Activated CD4-positive, alpha-beta T cell treated with anti-CD3 and anti-CD28 coated beads for 36 hours (primary cell): ENCODE measurements around the gene GRID1. TPM values are rescaled to one million over a fixed set of nuclear protein-coding genes. Genes with fewer than 3 reads are reported as not detected.
"Not testable (repeated sequence)": the region's sequence is repeated elsewhere in the genome, so short reads cannot be mapped to it uniquely, and the experiment has no call there.

ENCODE experiments used
- ATAC-seq: fragments of 200-7000 bp; cut with Tn5 transposase; one replicate; pipeline ENCODE4 v1.10.0; 2021; ENCODE audit warnings: mild to moderate bottlenecking, moderate library complexity
- CTCF ChIA-PET: fragments of 350-600 bp; sonication (Branson Sonifier 250); formaldehyde crosslinking; loops from one replicate; lab custom pipeline; 2021; ENCODE audit warnings: antibody characterized with exemption; lab: Charles Lee
- POLR2A ChIA-PET: fragments of 350-600 bp; sonication (Branson Sonifier 250); formaldehyde crosslinking; loops from one replicate; lab custom pipeline; 2021; ENCODE audit warnings: antibody characterized with exemption, inconsistent platforms; lab: Charles Lee
- DNase-seq: peaks from one replicate; pipeline ENCODE4 v3.0.0-alpha.2; 2020
- H3K27ac Mint-ChIP-seq: one replicate; pipeline ENCODE4 v1.8.0; 2021; ENCODE audit warnings: mixed read lengths
- H3K27me3 Mint-ChIP-seq: one replicate; pipeline ENCODE4 v1.8.0; 2021; ENCODE audit warnings: mixed read lengths
- H3K36me3 Mint-ChIP-seq: one replicate; pipeline ENCODE4 v1.8.0; 2021; ENCODE audit warnings: low read depth, mixed read lengths
- H3K4me1 Mint-ChIP-seq: one replicate; pipeline ENCODE4 v1.8.0; 2021; ENCODE audit warnings: mixed read lengths
- H3K4me3 Mint-ChIP-seq: one replicate; pipeline ENCODE4 v1.8.0; 2021; ENCODE audit warnings: mild to moderate bottlenecking, moderate library complexity, mixed read lengths
- H3K9me3 Mint-ChIP-seq: one replicate; pipeline ENCODE4 v1.8.0; 2021; ENCODE audit warnings: low read depth, mixed read lengths
- intact Hi-C, 2 experiments: fragments of 100-400 bp; cut with DNase I in 1 of 2; cut with micrococcal nuclease in 1 of 2; formaldehyde crosslinking; loops; one replicate each; pipeline versions ENCODE4 v1.14.2 to v1.15.1; 2022 to 2024; cut with DNase I, micrococcal nuclease
- total RNA-seq, 2 experiments: library from RNA; stranded (reverse); gene quantifications; one replicate each; pipeline ENCODE4 v1.2.3, GENCODE V29; 2021

GRID1 gene
- total RNA-seq, 2 experiments from 2014 or later = not detected

DNA sequence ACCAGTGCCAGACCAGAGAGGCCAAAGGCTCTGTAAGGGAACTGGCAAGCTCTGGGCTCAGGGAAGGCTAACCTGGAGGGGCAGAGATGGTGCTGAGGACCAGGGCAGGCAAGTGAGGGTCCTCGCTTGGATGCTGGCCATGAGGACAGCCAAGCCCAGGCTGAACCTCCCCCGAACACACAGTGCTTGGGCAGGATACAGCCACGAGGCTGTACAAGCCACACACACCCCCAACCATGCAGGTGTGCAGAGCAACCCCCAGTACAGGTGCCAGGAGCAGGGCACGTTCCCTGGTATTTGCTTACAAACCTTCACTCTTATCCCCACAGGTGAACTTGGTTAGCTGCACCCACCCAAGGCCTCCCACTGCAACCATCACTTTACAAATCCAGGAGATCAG is 185.7 kb downstream of the GRID1 start:
- Mint-ChIP-seq H3K4me1 (no peaks in the 10 kb centered on the region), H3K9me3 (no peaks in the 10 kb centered on the region), H3K27me3 (no peaks in the 10 kb centered on the region), H3K4me3 (no peak overlapping the region), H3K36me3 (no peaks in the 10 kb centered on the region), H3K27ac (no peak overlapping the region)
- CTCF ChIA-PET = no interaction called here
- no peak for ATAC-seq
- POLR2A ChIA-PET = no interaction called here
- no peak for DNase-seq
- intact Hi-C loops = no loop called here

DNA sequence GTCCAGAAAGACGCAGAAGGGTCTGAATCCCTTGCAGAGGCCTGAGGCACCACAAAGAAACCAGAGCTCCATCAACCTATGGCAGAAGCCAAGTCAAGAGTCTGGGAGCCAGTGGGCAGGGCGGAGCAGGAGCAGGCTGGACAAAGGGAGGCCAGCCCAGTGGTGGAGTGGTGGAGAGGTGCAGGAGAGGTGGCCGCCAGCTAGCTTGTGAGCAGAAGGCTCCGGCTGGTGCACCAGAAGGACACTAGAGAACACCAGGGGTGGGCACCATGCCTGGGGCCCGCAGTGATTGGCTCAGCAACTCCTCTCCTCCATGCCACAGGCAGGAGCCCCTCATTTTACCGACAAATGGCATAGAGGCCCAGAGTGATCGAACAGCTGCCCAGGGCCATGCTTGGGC is 186.6 kb downstream of the GRID1 start:
- intact Hi-C loops = no loop called here
- no peak for ATAC-seq
- DNase-seq = no peak
- no peak overlapping the region for H3K27ac Mint-ChIP-seq
- no peak overlapping the region for H3K4me3 Mint-ChIP-seq
- H3K9me3 Mint-ChIP-seq = no peaks in the 10 kb centered on the region
- ChIA-PET CTCF (no interaction called here), POLR2A (no interaction called here)
- H3K27me3 Mint-ChIP-seq = no peaks in the 10 kb centered on the region
- H3K36me3 Mint-ChIP-seq = no peaks in the 10 kb centered on the region
- H3K4me1 Mint-ChIP-seq = no peaks in the 10 kb centered on the region

DNA sequence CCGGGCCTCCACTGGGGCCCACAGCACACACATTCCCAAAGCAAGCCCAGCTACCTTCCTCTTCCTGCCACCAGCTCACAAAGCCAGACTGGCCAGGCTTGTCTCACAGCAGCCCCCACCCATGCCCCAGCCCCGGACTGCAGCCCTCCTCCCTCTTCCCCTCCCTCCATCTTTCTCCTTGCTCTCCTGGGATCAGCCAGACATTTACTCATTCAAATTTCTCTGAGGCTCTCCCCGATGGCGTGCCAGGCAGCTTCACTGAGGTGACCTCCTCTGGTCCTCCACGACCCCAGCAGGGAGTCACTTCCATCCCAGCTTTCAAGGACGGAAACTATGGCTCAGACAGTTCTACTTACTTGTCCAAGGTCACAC is 187.5 kb downstream of the GRID1 start:
- H3K4me1 Mint-ChIP-seq = no peaks in the 10 kb centered on the region
- intact Hi-C loops = no loop called here
- ATAC-seq (no peak), DNase-seq (no peak)
- H3K27me3 Mint-ChIP-seq = no peaks in the 10 kb centered on the region
- H3K27ac Mint-ChIP-seq = no peak overlapping the region
- H3K4me3 Mint-ChIP-seq = no peak overlapping the region
- no peaks in the 10 kb centered on the region for H3K9me3 Mint-ChIP-seq
- ChIA-PET CTCF (interaction anchor here (0.6 to 0.7 kb wide), 2 partner anchors 12 to 119 kb away, joined by 3 read pairs; no protein-coding TSS in a partner anchor), POLR2A (no interaction called here)
- H3K36me3 Mint-ChIP-seq = no peaks in the 10 kb centered on the region

DNA sequence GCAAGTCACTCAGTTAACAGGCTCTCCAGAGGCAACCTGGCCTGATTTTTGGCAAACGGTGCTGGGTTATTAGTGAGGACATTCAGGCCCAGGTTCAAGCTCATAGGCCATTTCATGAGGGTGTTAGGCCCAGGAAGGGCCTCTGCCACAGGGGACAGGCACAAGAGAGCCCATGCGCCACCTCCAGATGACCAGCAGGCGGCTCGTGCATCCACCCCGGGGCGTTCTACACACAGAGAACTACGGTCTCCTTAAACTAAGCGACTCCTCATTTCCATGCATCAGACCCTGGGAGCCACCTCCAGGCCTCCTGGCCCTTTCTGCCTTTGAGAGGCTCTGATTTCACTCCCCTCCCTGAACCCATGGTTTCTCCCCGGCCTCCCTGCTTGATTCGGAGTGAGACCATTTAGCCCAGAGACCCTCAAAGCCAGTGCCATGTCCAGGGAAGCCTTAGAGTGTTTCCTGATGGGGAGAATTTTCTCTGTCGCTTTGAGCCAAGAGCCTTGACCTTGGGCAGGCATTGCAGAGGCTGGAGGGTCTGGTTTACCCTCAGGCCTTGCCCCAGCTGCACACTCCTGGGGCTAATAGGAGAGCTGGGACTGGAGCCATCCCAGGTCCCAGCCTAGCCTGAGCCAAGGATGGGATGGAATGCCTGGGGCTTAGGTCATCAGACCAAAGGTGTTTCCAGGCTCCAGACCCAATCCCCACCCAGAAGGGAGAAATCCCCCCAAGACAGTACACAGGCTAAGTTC is 188.0 kb downstream of the GRID1 start:
- intact Hi-C loops = no loop called here
- peak; percentile 18 for DNase-seq

DNA sequence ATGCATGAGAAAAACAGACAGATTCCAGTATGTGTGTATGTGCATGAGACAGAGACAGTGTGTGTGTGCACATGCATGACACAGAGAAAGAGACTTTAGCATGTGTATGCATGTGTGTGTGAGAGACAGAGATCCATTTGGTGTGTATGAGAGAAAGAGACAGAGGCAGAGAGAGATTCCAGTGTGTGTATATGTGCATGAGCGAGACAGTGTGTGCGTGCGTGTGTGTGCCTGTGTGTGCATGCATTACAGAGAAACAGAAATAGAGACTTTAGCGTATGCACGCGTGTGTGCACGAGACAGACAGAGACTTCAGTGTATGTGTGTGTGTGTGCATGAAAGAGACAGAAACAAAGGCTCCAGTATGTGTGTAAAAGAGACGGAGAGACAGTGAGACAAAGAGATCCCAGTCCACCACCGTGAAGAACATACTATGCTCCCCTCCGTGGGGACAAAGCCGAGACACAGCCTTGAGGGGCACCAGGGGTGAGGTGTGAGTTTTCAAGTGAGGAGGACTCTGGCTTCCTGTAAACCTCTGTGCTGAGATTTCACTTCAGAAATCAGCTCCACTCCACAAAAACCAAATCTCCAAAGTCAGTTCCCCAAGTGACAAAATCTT is 188.9 kb downstream of the GRID1 start:
- intact Hi-C loops = no loop called here
- ChIA-PET CTCF (interaction anchor here (0.7 to 0.8 kb wide), 2 partner anchors 20 to 52 kb away, joined by 3 to 4 read pairs; no protein-coding TSS in a partner anchor), POLR2A (no interaction called here)
- no peaks in the 10 kb centered on the region for H3K4me1 Mint-ChIP-seq
- no peaks in the 10 kb centered on the region for H3K36me3 Mint-ChIP-seq
- no peak overlapping the region for H3K4me3 Mint-ChIP-seq
- H3K27me3 Mint-ChIP-seq = no peaks in the 10 kb centered on the region
- H3K9me3 Mint-ChIP-seq = no peaks in the 10 kb centered on the region
- ATAC-seq (no peak), DNase-seq (no peak)
- H3K27ac Mint-ChIP-seq = no peak overlapping the region

More for the DNA sequence above, 188.0 kb downstream of the GRID1 start:
- no peak for ATAC-seq
- Mint-ChIP-seq H3K27me3 (no peaks in the 10 kb centered on the region), H3K36me3 (no peaks in the 10 kb centered on the region), H3K4me3 (no peak overlapping the region), H3K27ac (no peak overlapping the region), H3K9me3 (no peaks in the 10 kb centered on the region), H3K4me1 (no peaks in the 10 kb centered on the region)
- ChIA-PET POLR2A (no interaction called here), CTCF (interaction anchor here (0.6 to 0.8 kb wide), 3 partner anchors 12 to 120 kb away, joined by 3 to 4 read pairs (median 3); no protein-coding TSS in a partner anchor)

DNA sequence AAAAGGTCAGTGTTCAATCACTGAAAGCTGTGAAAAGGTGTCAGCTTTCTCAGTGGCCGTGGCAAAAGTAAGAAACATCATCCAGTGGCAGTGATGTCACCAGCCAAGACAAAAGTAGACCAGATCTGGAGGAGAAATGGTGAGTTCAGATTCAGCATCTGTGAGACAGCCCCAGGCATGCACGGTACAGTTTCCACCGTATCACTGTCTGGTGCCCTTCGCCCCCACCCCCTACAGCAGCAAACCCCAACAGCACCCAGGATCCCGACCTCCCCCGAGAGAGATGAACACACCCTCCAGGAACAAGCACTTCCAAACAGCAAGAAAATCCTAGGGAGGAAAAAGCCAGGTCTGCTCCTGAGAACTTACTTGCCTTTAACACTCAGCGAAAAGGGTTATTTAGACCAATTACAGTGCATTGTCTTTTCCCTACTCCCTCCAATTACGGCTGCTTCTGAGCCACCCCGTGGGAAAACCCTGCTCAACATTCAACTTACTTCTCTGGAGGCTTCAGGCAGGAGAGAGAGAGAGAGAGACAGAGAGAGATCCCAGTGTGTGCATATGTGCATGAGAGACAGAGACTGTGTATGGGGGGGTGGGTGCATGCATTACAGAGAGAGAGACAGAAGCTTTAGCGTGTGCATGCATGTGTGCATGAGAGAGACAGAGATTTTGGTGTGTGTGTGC is 189.6 kb downstream of the GRID1 start:
- POLR2A ChIA-PET = no interaction called here

DNA sequence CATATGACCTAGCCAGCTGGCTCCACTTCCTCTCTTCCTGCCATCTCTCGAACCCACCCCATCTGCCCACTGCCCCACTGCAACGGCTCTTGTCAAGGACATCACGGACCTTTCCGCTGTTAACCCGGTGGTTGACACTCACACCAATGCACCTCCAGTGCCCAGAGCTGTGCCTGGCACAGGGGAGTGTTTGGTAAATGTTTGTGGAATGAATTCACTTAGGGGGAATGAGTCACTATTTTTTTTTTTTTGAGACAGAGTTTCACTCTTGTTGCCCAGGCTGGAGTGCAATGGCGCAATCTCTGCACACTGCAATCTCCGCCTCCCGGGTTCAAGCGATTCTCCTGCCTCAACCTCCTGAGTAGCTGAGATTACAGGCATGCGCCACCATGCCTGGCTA is 191.1 kb downstream of the GRID1 start:
- H3K4me1 Mint-ChIP-seq, CTCF ChIA-PET, POLR2A ChIA-PET, H3K9me3 Mint-ChIP-seq, H3K36me3 Mint-ChIP-seq, H3K4me3 Mint-ChIP-seq, ATAC-seq, DNase-seq, H3K27ac Mint-ChIP-seq, H3K27me3 Mint-ChIP-seq, intact Hi-C loops: not testable (repeated sequence)

More for the DNA sequence above, 189.6 kb downstream of the GRID1 start:
- no peak overlapping the region for H3K27ac Mint-ChIP-seq
- H3K9me3 Mint-ChIP-seq = no peaks in the 10 kb centered on the region
- no peak overlapping the region for H3K4me3 Mint-ChIP-seq
- H3K36me3 Mint-ChIP-seq = no peaks in the 10 kb centered on the region
- H3K27me3 Mint-ChIP-seq = no peaks in the 10 kb centered on the region
- CTCF ChIA-PET = no interaction called here
- H3K4me1 Mint-ChIP-seq = no peaks in the 10 kb centered on the region
- DNase-seq (no peak), ATAC-seq (no peak)
- intact Hi-C loops = no loop called here

DNA sequence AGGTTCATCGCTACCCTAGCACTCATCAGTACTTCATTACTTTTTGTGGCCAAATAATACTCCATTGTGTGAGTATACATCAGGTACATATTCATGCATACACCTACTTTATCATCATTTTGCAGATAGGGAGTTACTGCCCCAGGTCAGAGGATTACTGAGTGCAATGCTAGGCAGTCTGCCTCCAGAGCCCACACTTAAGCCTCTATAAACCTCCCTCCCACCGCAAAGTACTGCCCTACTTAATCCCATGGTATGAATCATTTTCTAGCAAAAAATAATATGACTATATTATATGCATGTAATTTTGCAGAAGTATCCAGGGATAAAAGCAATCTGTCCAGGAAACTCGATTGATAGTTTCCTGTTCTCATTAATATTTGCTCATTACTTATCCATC is 194.3 kb downstream of the GRID1 start:
- no peak for DNase-seq
- intact Hi-C loops = no loop called here
- no peaks in the 10 kb centered on the region for H3K4me1 Mint-ChIP-seq
- no peak overlapping the region for H3K27ac Mint-ChIP-seq
- no peaks in the 10 kb centered on the region for H3K36me3 Mint-ChIP-seq
- ChIA-PET POLR2A (no interaction called here), CTCF (no interaction called here)
- no peak for ATAC-seq
- H3K9me3 Mint-ChIP-seq = no peaks in the 10 kb centered on the region
- no peak overlapping the region for H3K4me3 Mint-ChIP-seq
- H3K27me3 Mint-ChIP-seq = no peaks in the 10 kb centered on the region

DNA sequence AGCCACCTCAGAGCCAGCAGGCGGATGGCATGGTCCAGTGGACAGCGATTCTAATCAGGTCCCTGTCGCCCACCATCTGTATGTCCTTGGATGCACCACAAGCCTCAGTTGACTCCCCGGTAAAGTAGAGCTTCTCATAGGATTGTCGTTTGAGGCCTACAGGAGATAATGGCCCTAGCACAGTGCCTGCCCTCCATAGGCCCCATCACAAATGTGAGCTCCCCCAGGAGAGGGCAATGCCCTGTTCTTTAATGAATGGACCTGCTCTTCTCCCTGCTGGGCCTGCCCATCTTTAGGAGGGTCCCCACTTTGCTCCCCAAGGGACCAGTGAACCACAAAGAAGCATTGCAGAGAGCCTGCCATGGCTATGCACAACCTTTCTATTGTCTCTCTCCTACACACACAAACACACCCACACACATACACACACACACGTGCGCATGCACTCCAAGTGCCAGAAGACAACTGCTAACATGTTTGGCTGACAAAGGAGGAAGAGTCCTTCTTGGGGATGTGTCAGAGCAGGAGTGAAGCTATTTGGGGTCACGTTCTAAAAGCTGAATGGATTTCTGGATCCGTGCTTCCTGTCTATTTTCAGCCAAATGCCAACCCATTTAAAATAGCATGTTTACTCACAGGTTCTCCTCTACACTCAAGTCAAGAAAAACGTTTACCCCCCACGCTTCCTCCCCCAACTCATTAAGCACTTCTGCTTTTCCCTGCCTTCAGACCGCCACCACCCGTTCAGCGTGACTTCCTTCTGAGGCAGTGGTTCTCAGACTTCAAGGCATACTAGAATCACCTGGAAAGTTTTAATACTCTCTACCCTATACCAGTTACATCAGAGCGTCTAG is 196.1 kb downstream of the GRID1 start:
- CTCF ChIA-PET = interaction anchor here (0.6 kb wide), 1 partner anchor 112 kb away, joined by 5 read pairs; no protein-coding TSS in a partner anchor
- H3K4me3 Mint-ChIP-seq = no peak overlapping the region
- no peak overlapping the region for H3K27ac Mint-ChIP-seq
- H3K9me3 Mint-ChIP-seq = no peaks in the 10 kb centered on the region
- no peaks in the 10 kb centered on the region for H3K4me1 Mint-ChIP-seq
- ATAC-seq (no peak), DNase-seq (no peak)
- intact Hi-C loops = no loop called here
- no peaks in the 10 kb centered on the region for H3K27me3 Mint-ChIP-seq
- POLR2A ChIA-PET = no interaction called here
- no peaks in the 10 kb centered on the region for H3K36me3 Mint-ChIP-seq

DNA sequence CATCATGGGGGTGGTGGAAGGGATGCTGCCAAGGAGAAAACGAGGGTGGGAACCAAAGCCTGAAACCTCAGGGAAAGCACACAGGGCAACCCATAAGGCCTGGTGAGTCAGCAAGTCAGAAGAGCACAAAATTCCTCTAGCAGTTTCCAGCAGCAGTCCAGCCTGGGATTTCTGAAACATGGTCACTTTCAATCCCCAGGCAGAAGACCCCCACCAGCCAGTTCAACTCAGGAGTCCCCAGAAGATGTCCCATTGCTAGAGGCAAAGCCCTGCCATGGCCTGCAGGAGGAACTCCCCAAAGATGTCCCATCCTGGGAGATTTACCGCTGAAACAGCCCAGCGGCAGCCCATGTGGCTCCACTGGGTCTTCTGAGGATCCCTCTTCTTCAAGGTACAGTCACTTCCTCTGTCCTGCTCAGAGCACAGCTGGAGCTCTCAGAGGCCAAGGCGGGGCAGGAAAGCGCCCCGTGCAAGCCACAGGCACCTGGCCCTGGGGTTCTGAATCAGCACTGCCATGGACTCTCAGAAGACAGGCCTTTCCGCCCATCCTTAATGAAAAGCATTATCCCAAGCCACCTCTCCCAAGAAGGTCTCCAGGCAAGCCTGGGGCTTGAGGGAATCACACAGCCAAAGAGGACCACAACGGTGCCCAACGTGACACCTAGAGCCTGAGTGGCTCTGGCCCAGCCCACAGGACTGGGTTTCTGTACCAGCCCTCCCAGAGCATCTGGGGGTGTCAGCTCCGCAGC is 196.9 kb downstream of the GRID1 start:
- H3K27ac Mint-ChIP-seq = no peak overlapping the region
- no peaks in the 10 kb centered on the region for H3K9me3 Mint-ChIP-seq
- no peak overlapping the region for H3K4me3 Mint-ChIP-seq
- no peaks in the 10 kb centered on the region for H3K36me3 Mint-ChIP-seq
- intact Hi-C loops = no loop called here
- DNase-seq (no peak), ATAC-seq (no peak)
- H3K4me1 Mint-ChIP-seq = no peaks in the 10 kb centered on the region
- no peaks in the 10 kb centered on the region for H3K27me3 Mint-ChIP-seq
- CTCF ChIA-PET = interaction anchor here (0.6 kb wide), 1 partner anchor 111 kb away, joined by 5 read pairs; no protein-coding TSS in a partner anchor
- POLR2A ChIA-PET = no interaction called here
